HepG2 (cell line): Measurements from ENCODE around the gene TBC1D22A.

Experiments used
- CTCF ChIP-seq: sonication (generic); formaldehyde crosslinking; IDR thresholded peaks from 2 replicates; pipeline ENCODE4 v1.5.0; 2020; ENCODE audit warnings: mild to moderate bottlenecking, missing genetic modification reagents, moderate library complexity
- ETV6 ChIP-seq: sonication (generic); formaldehyde crosslinking; conservative IDR thresholded peaks from 2 replicates; pipeline ENCODE4 v1.4.0; 2020; ENCODE audit warnings: missing genetic modification reagents
- HMGA1 ChIP-seq: sonication (generic); formaldehyde crosslinking; conservative IDR thresholded peaks from 2 replicates; pipeline ENCODE4 v1.4.0; 2020; ENCODE audit warnings: missing genetic modification reagents
- MAZ ChIP-seq, 2 experiments: sonication (generic) in 1 of 2; formaldehyde crosslinking in 1 of 2; IDR thresholded peaks; 2 replicates each; pipeline versions ENCODE4 v1.5.0 to v1.6.1; 2012 to 2020; ENCODE audit warnings: low read depth in 2 of 2, mild to moderate bottlenecking in 2 of 2, borderline replicate concordance in 1 of 2, improper control_type of control experiment in 1 of 2, low read length in 1 of 2, missing genetic modification reagents in 1 of 2, moderate library complexity in 1 of 2
- POLR2AphosphoS5 ChIP-seq: IDR thresholded peaks from 2 replicates; pipeline ENCODE4 v1.6.1; 2012; ENCODE audit warnings: low read depth, low read length
- SMAD3 ChIP-seq: sonication (generic); formaldehyde crosslinking; IDR thresholded peaks from 2 replicates; pipeline ENCODE4 v1.4.0; 2020; ENCODE audit warnings: missing genetic modification reagents
- TAF1 ChIP-seq: sonication (generic); formaldehyde crosslinking; IDR thresholded peaks from 2 replicates; pipeline ENCODE4 v1.4.0; 2020; ENCODE audit warnings: missing genetic modification reagents
- TOE1 ChIP-seq: sonication (generic); formaldehyde crosslinking; IDR thresholded peaks from 2 replicates; pipeline ENCODE4 v1.4.0; 2020; ENCODE audit warnings: mild to moderate bottlenecking, missing genetic modification reagents
- ZC3H13 ChIP-seq: sonication (generic); formaldehyde crosslinking; IDR thresholded peaks from 2 replicates; pipeline ENCODE4 v1.8.1; 2023; ENCODE audit warnings: mild to moderate bottlenecking, missing genetic modification reagents, moderate library complexity
- ZNF350 ChIP-seq: sonication (generic); formaldehyde crosslinking; IDR thresholded peaks from 2 replicates; pipeline ENCODE4 v1.4.0; 2020; ENCODE audit warnings: mild to moderate bottlenecking, low read depth, missing genetic modification reagents, borderline replicate concordance
- ZNF354B ChIP-seq: sonication (generic); formaldehyde crosslinking; IDR thresholded peaks from 2 replicates; pipeline ENCODE4 v1.8.0; 2022; ENCODE audit warnings: mild to moderate bottlenecking, missing genetic modification reagents
- ZNF589 ChIP-seq: sonication (generic); formaldehyde crosslinking; conservative IDR thresholded peaks from 2 replicates; pipeline ENCODE4 v1.8.0; 2022; ENCODE audit warnings: mild to moderate bottlenecking, moderate library complexity, missing genetic modification reagents
- ZNF782 ChIP-seq: sonication (generic); formaldehyde crosslinking; IDR thresholded peaks from 2 replicates; pipeline ENCODE4 v1.4.0; 2020; ENCODE audit warnings: missing genetic modification reagents, mild to moderate bottlenecking, borderline replicate concordance
- TF ChIP-seq, protein P1 (sequence below): sonication (generic); formaldehyde crosslinking; IDR thresholded peaks from 2 replicates; pipeline ENCODE4 v1.5.0; 2020; ENCODE audit warnings: mild to moderate bottlenecking, low read depth, missing genetic modification reagents, borderline replicate concordance

- TF ChIP-seq HMGA1 (CRISPR knock-in tag) (no peak), POLR2AphosphoS5 (no peak), ZNF589 (no peak), ZNF354B (CRISPR knock-in tag) (no peak), CTCF (no peak), ZNF782 (CRISPR knock-in tag) (no peak), ZC3H13 (CRISPR knock-in tag) (no peak), SMAD3 (CRISPR knock-in tag) (no peak), MAZ (IDR thresholded peaks at IDR 0.05; ENCODE audit: borderline replicate concordance, low read depth, low read length) (no peak), MAZ (CRISPR knock-in tag; IDR thresholded peaks at IDR 0.05; ENCODE audit: low read depth) (no peak), TAF1 (CRISPR knock-in tag) (no peak), ZNF350 (CRISPR knock-in tag) (no peak), ETV6 (CRISPR knock-in tag) (no peak), TOE1 (no peak)
- TF ChIP-seq, protein P1, sequence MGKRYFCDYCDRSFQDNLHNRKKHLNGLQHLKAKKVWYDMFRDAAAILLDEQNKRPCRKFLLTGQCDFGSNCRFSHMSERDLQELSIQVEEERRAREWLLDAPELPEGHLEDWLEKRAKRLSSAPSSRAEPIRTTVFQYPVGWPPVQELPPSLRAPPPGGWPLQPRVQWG (CRISPR knock-in tag) = no peak
These were observed 274.6 kb downstream of the TBC1D22A start for GRCh38 chr22:47036936-47037485.
